Trophoblast cell (in vitro differentiated cells and primary cell): Measurements from ENCODE around the gene RNF207.
A peak's percentile ranks its signal among the peaks of the same experiment; 100 is the strongest.

Source experiments
- DNase-seq, 2 donors: peaks; one replicate each; pipeline ENCODE4 v3.0.0-alpha.2; 2016
- H2AFZ ChIP-seq: 2 replicates; pipeline ENCODE4 v1.6.1; 2013; ENCODE audit warnings: low read length, moderate library complexity, mild to moderate bottlenecking; ENCODE audit not compliant: insufficient read depth, poor library complexity
- H2AK5ac ChIP-seq: 2 replicates; pipeline ENCODE4 v1.6.1; 2013; ENCODE audit warnings: mild to moderate bottlenecking, low read length
- H2BK120ac ChIP-seq: 2 replicates; pipeline ENCODE4 v1.6.1; 2013; ENCODE audit warnings: low read length, mild to moderate bottlenecking, moderate library complexity; ENCODE audit not compliant: insufficient read depth, poor library complexity
- H2BK12ac ChIP-seq: 2 replicates; pipeline ENCODE4 v1.6.1; 2013; ENCODE audit warnings: mild to moderate bottlenecking, low read length, moderate library complexity
- H2BK5ac ChIP-seq: 2 replicates; pipeline ENCODE4 v1.6.1; 2013; ENCODE audit warnings: low read length, low read depth, moderate library complexity, mild to moderate bottlenecking; ENCODE audit not compliant: poor library complexity
- H3K14ac ChIP-seq: 2 replicates; pipeline ENCODE4 v1.6.1; 2013; ENCODE audit warnings: mild to moderate bottlenecking, low read length
- H3K18ac ChIP-seq: 2 replicates; pipeline ENCODE4 v1.6.1; 2013; ENCODE audit warnings: mild to moderate bottlenecking, low read length
- H3K23ac ChIP-seq: 2 replicates; pipeline ENCODE4 v1.6.1; 2013; ENCODE audit warnings: low read length
- H3K27ac ChIP-seq: 2 replicates; pipeline ENCODE4 v1.5.1; 2013; ENCODE audit warnings: low read depth, mild to moderate bottlenecking, inconsistent platforms, low read length, moderate library complexity
- H3K27me3 ChIP-seq: 2 replicates; pipeline ENCODE4 v1.6.1; 2013; ENCODE audit warnings: inconsistent platforms, mild to moderate bottlenecking, low read length, moderate library complexity; ENCODE audit not compliant: insufficient read depth
- H3K36me3 ChIP-seq, 2 experiments: 1 replicate in 1 of 2; 2 replicates in 1 of 2; pipeline ENCODE4 v1.6.1; 2013; ENCODE audit warnings: low read length in 2 of 2, mild to moderate bottlenecking in 2 of 2, moderate library complexity in 1 of 2; ENCODE audit not compliant: insufficient read depth in 2 of 2, control insufficient read depth in 1 of 2
- H3K4ac ChIP-seq: 2 replicates; pipeline ENCODE4 v1.6.1; 2013; ENCODE audit warnings: low read depth, mild to moderate bottlenecking, low read length, moderate library complexity
- H3K4me1 ChIP-seq, 2 experiments: 1 replicate in 1 of 2; 2 replicates in 1 of 2; pipeline ENCODE4 v1.6.1; 2013; ENCODE audit warnings: low read length in 2 of 2, mild to moderate bottlenecking in 2 of 2, moderate library complexity in 1 of 2; ENCODE audit not compliant: insufficient read depth in 2 of 2, control insufficient read depth in 1 of 2
- H3K4me2 ChIP-seq: 2 replicates; pipeline ENCODE4 v1.6.1; 2013; ENCODE audit warnings: inconsistent platforms, mild to moderate bottlenecking, low read length, moderate library complexity
- H3K4me3 ChIP-seq: 2 replicates; pipeline ENCODE4 v1.5.1; 2013; ENCODE audit warnings: mild to moderate bottlenecking, low read depth, low read length, inconsistent platforms
- H3K79me1 ChIP-seq: one replicate; pipeline ENCODE4 v1.6.1; 2013; ENCODE audit warnings: low read length
- H3K79me2 ChIP-seq: 2 replicates; pipeline ENCODE4 v1.6.1; 2013; ENCODE audit warnings: low read length, mild to moderate bottlenecking; ENCODE audit not compliant: control insufficient read depth, insufficient read depth, poor library complexity
- H3K9ac ChIP-seq: 2 replicates; pipeline ENCODE4 v1.6.1; 2013; ENCODE audit warnings: mild to moderate bottlenecking, low read length
- H3K9me3 ChIP-seq: 2 replicates; pipeline ENCODE4 v1.6.1; 2013; ENCODE audit warnings: low read depth, mild to moderate bottlenecking, control low read depth, inconsistent platforms, low read length; ENCODE audit not compliant: insufficient read depth
- H4K12ac ChIP-seq: 2 replicates; pipeline ENCODE4 v1.6.1; 2013; ENCODE audit warnings: low read depth, mild to moderate bottlenecking, low read length, moderate library complexity
- H4K8ac ChIP-seq: 2 replicates; pipeline ENCODE4 v1.6.1; 2013; ENCODE audit warnings: low read depth, mild to moderate bottlenecking, low read length, moderate library complexity
- H4K91ac ChIP-seq: one replicate; pipeline ENCODE4 v1.6.1; 2013; ENCODE audit warnings: low read depth, mild to moderate bottlenecking, low read length, moderate library complexity
- WGBS: extraction: QIAGEN DNeasy Blood & Tissue Kit; methylation state at CpG from one replicate; pipeline ENCODE4 v1.1.7; 2013; ENCODE audit warnings: missing lambda C conversion rate; ENCODE audit not compliant: insufficient read length, insufficient coverage; ENCODE audit errors: extremely low coverage; 5-methylcytosine and 5-hydroxymethylcytosine counted together

RNF207 gene

GRCh38 chr1:6244401-6245049, 38.6 kb downstream of the RNF207 start:
- WGBS = no CpG with 5 or more reads among the region's 24 CpGs
- H3K79me2 ChIP-seq = no peaks in the 10 kb centered on the region

DNA sequence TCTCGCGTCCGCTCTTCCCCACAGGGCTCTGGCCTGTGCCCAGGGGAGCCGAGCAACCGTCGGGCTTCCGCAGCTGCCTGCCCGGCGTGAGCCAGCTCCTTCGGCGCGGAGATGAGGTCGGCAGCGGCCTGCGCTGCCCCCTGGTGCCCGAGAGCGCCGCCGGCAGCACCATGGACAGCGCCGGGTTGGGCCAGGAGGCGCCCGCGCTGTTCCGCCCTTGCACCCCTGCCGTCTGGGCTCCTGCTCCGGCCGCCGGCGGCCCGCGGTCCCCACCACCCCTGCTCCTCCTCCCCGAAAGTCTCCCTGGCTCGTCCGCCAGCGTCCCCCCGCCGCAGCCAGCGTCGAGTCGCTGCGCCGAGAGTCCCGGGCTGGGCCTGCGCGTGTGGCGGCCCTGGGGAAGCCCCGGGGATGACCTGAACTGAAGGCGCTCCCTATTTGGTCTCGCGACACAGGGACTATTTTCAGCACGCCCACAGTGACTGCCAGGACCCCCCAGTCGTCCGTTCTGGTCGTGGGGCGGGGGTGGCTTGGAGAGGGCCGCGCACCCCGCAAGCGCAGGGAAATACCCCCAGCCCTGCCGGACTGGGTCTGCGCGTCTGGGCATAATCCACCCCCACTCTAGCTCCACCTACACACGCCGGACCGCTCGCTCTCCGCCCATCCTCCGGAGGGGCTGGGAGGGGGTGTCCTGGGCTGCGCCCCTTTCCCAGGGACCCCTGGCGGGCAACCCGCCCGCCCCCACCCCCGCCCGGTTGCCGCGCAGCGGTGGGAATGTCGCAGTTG, 39.4 kb downstream of the RNF207 start:
- no peaks in the 10 kb centered on the region for H3K79me2 ChIP-seq
- peak overlapping the region; percentile 54 for H3K4me3 ChIP-seq
- H2BK120ac ChIP-seq = no peak overlapping the region
- H3K27ac ChIP-seq = no peak overlapping the region
- H3K4me2 ChIP-seq = peak overlapping the region; percentile 49
- H3K9ac ChIP-seq = no peak overlapping the region
- H4K91ac ChIP-seq = no peak overlapping the region
- no peak overlapping the region for H3K23ac ChIP-seq
- H3K27me3 ChIP-seq = peaks cover 80% of the 10 kb centered on the region
- no CpG with 5 or more reads among the region's 79 CpGs for WGBS
- peak; percentile 72 to 92 for DNase-seq
- no peak overlapping the region for H2BK12ac ChIP-seq
- peaks cover 17% of the 10 kb centered on the region for H3K9me3 ChIP-seq
- H2AK5ac ChIP-seq = no peak overlapping the region
- H3K4ac ChIP-seq = no peak overlapping the region
- H3K14ac ChIP-seq = no peak overlapping the region
- H2BK5ac ChIP-seq = no peak overlapping the region
- no peak overlapping the region for H3K18ac ChIP-seq
- no peak overlapping the region for H4K12ac ChIP-seq
- no peak overlapping the region for H4K8ac ChIP-seq
- H3K79me1 ChIP-seq = no peaks in the 10 kb centered on the region
- no peaks in the 10 kb centered on the region for H3K36me3 ChIP-seq
- no peak overlapping the region for H2AFZ ChIP-seq
- peaks cover 2 to 3% of the 10 kb centered on the region in 2 experiments for H3K4me1 ChIP-seq

More at GRCh38 chr1:6244401-6245049, 38.6 kb downstream of the RNF207 start:
- Histone ChIP-seq H2AK5ac (no peak overlapping the region), H2AFZ (no peak overlapping the region), H2BK5ac (no peak overlapping the region), H4K12ac (no peak overlapping the region), H3K18ac (no peak overlapping the region), H4K8ac (no peak overlapping the region), H3K14ac (no peak overlapping the region), H3K4me3 (no peak overlapping the region), H3K27ac (no peak overlapping the region), H3K36me3 (no peaks in the 10 kb centered on the region), H3K79me1 (no peaks in the 10 kb centered on the region), H3K4ac (no peak overlapping the region), H3K9me3 (peaks cover 14% of the 10 kb centered on the region), H3K23ac (no peak overlapping the region), H2BK12ac (no peak overlapping the region), H3K4me2 (no peak overlapping the region), H3K9ac (no peak overlapping the region), H4K91ac (no peak overlapping the region), H3K27me3 (peaks cover 77% of the 10 kb centered on the region), H2BK120ac (no peak overlapping the region), H3K4me1 (peaks cover 2 to 3% of the 10 kb centered on the region in 2 experiments)
- no peak for DNase-seq

DNA sequence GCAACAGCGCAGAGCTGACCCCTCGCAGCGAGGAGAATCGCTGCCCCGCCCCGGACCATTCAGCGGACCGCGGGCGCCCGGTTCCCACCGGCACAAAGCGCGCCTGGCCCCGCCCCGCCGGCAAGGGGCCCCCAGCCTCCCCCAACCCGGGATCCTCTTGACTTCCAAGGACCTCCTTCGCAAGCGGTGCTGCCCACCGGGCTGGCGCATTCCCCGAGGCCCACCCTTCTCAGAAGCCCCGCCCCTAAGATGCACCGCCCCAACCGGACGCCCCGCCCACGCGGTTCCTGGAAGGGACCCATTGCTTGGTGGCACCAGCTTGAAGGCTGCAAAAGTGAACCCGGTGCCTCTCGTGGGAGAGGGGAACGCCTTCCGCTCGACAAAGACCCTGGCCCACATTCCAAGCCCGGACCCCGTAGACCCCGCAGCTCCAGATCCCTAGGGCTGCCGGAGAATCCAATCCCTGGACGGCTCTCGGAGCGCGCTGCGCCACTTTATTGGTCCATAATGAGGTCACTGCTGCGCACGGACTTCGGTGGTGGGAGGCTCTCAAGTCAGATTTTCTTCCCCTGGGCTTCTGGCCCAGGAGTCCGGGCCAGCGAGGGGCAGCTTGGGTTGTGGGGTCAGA, 40.1 kb downstream of the RNF207 start:
- Histone ChIP-seq H3K4me3 (no peak overlapping the region), H2AK5ac (no peak overlapping the region), H3K18ac (no peak overlapping the region), H3K4me2 (peak overlapping the region; percentile 49), H2BK5ac (no peak overlapping the region), H4K8ac (no peak overlapping the region), H3K36me3 (no peaks in the 10 kb centered on the region), H3K14ac (no peak overlapping the region), H3K27ac (no peak overlapping the region), H3K4ac (no peak overlapping the region), H3K79me2 (no peaks in the 10 kb centered on the region), H2AFZ (no peak overlapping the region), H3K23ac (no peak overlapping the region), H2BK12ac (no peak overlapping the region), H3K79me1 (no peaks in the 10 kb centered on the region), H4K91ac (no peak overlapping the region), H2BK120ac (no peak overlapping the region), H3K4me1 (peaks cover 2 to 3% of the 10 kb centered on the region in 2 experiments), H4K12ac (no peak overlapping the region), H3K9ac (no peak overlapping the region), H3K27me3 (peaks cover 79% of the 10 kb centered on the region), H3K9me3 (peaks cover 17% of the 10 kb centered on the region)
- no peak for DNase-seq
- WGBS = no CpG with 5 or more reads among the region's 49 CpGs

GRCh38 chr1:6246497-6247467, 40.9 kb downstream of the RNF207 start:
- H3K9me3 ChIP-seq = peaks cover 17% of the 10 kb centered on the region
- no CpG with 5 or more reads among the region's 30 CpGs for WGBS
- H2AFZ ChIP-seq = no peak overlapping the region
- H4K8ac ChIP-seq = no peak overlapping the region
- H3K27ac ChIP-seq = no peak overlapping the region
- no peak overlapping the region for H2BK12ac ChIP-seq
- peak; percentile 54 to 78 for DNase-seq
- H4K91ac ChIP-seq = no peak overlapping the region
- no peak overlapping the region for H3K18ac ChIP-seq
- H3K4me2 ChIP-seq = no peak overlapping the region
- no peak overlapping the region for H3K4me3 ChIP-seq
- no peak overlapping the region for H3K9ac ChIP-seq
- H3K79me2 ChIP-seq = no peaks in the 10 kb centered on the region
- no peak overlapping the region for H3K4ac ChIP-seq
- H3K23ac ChIP-seq = no peak overlapping the region
- no peak overlapping the region for H2BK5ac ChIP-seq
- no peaks in the 10 kb centered on the region for H3K36me3 ChIP-seq
- H2AK5ac ChIP-seq = no peak overlapping the region
- H2BK120ac ChIP-seq = no peak overlapping the region
- H3K14ac ChIP-seq = no peak overlapping the region
- H3K4me1 ChIP-seq = peaks cover 2 to 3% of the 10 kb centered on the region in 2 experiments
- no peaks in the 10 kb centered on the region for H3K79me1 ChIP-seq
- H4K12ac ChIP-seq = no peak overlapping the region
- H3K27me3 ChIP-seq = peaks cover 75% of the 10 kb centered on the region
